MM.1S (cell line): ENCODE results near the gene OOSP1.
"Not testable (repeated sequence)": the region's sequence is repeated elsewhere in the genome, so short reads cannot be mapped to it uniquely, and the experiment has no call there.

ENCODE experiments used
- DNase-seq: peaks from one replicate; pipeline ENCODE4 v3.0.0-alpha.2; 2015
- H2AFZ ChIP-seq: fragments of 300-600 bp; sonication (generic); 2 replicates; pipeline ENCODE4 v1.6.0; 2016; ENCODE audit warnings: antibody characterized with exemption, low read length
- H3F3A ChIP-seq: fragments of 300-600 bp; sonication (generic); 2 replicates; pipeline ENCODE4 v1.6.1; 2016; ENCODE audit warnings: mild to moderate bottlenecking, antibody characterized with exemption, low read length, moderate library complexity, mixed read lengths; ENCODE audit not compliant: insufficient read depth
- H3K27ac ChIP-seq: fragments of 300-600 bp; sonication (generic); 2 replicates; pipeline ENCODE4 v1.5.1; 2016; ENCODE audit warnings: mild to moderate bottlenecking, low read length
- H3K27me3 ChIP-seq: fragments of 300-600 bp; sonication (generic); replicated peaks from 2 replicates; pipeline ENCODE4 v1.6.0; 2016; ENCODE audit warnings: low read length; ENCODE audit not compliant: insufficient read depth
- H3K36me3 ChIP-seq: fragments of 300-600 bp; sonication (generic); replicated peaks from 2 replicates; pipeline ENCODE4 v1.6.1; 2016; ENCODE audit warnings: mild to moderate bottlenecking, low read length, mixed read lengths; ENCODE audit not compliant: insufficient read depth
- H3K4me1 ChIP-seq: fragments of 300-600 bp; sonication (generic); 2 replicates; pipeline ENCODE4 v1.6.1; 2016; ENCODE audit warnings: low read length, mixed read lengths
- H3K4me2 ChIP-seq: fragments of 300-600 bp; sonication (generic); 2 replicates; pipeline ENCODE4 v1.6.0; 2016; ENCODE audit warnings: low read depth, low read length
- H3K4me3 ChIP-seq: fragments of 300-600 bp; sonication (generic); 2 replicates; pipeline ENCODE4 v1.5.1; 2016; ENCODE audit warnings: low read length, mixed read lengths
- H3K79me2 ChIP-seq: fragments of 300-600 bp; sonication (generic); 2 replicates; pipeline ENCODE4 v1.6.1; 2016; ENCODE audit warnings: mixed run types, low read length, mixed read lengths
- H3K9ac ChIP-seq: fragments of 300-600 bp; sonication (generic); 2 replicates; pipeline ENCODE4 v1.6.1; 2016; ENCODE audit warnings: low read length, mixed read lengths
- H3K9me2 ChIP-seq: fragments of 300-600 bp; sonication (generic); replicated peaks from 2 replicates; pipeline ENCODE4 v1.6.1; 2016; ENCODE audit warnings: mild to moderate bottlenecking, low read length, mixed read lengths; ENCODE audit not compliant: insufficient read depth
- H3K9me3 ChIP-seq: fragments of 300-600 bp; sonication (generic); replicated peaks from 2 replicates; pipeline ENCODE4 v1.6.1; 2016; ENCODE audit warnings: mild to moderate bottlenecking, low read length, mixed read lengths; ENCODE audit not compliant: insufficient read depth
- H4K20me1 ChIP-seq: fragments of 300-600 bp; sonication (generic); 2 replicates; pipeline ENCODE4 v1.6.1; 2016; ENCODE audit warnings: mild to moderate bottlenecking, low read length, moderate library complexity, mixed read lengths; ENCODE audit not compliant: insufficient read depth
- CTCF ChIP-seq: fragments of 300-600 bp; sonication (generic); IDR thresholded peaks from 2 replicates; pipeline ENCODE4 v1.5.1; 2016; ENCODE audit warnings: antibody characterized with exemption, low read length, mixed read lengths
- EZH2 ChIP-seq: fragments of 300-600 bp; sonication (generic); optimal IDR thresholded peaks from 2 replicates; pipeline ENCODE3; 2017; ENCODE audit warnings: low read depth, mild to moderate bottlenecking, antibody characterized with exemption, low read length, mixed read lengths
- EZH2phosphoT487 ChIP-seq: fragments of 300-600 bp; sonication (generic); IDR thresholded peaks from 2 replicates; pipeline ENCODE4 v1.6.1; 2018; ENCODE audit warnings: antibody characterized with exemption, low read length

Gene OOSP1

DNA sequence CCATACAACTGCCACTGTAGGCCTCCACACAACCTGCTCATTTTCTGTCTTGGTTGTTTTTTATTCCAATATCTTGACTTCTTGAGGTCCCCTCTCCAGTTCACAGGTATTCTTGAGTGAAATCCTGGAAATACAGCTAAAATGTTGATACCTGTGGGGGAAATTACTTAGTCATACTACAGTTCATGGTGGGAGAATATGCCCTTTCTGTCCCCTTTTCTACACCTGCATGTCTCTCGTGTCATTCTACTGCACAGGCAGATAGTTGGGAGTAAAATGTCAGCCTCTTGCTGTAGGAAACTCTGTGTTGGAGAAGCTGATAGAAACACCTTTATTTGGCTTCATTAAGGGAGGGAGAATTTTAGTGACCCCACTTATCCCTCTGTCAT, 30.2 kb downstream of the OOSP1 start:
- TF ChIP-seq EZH2phosphoT487: no peak
- no peak for TF ChIP-seq CTCF
- TF ChIP-seq EZH2: no peak
- no peaks in the 10 kb centered on the region for H3K9me3 ChIP-seq
- no peak overlapping the region for H2AFZ ChIP-seq
- H3K4me3 ChIP-seq: no peak overlapping the region
- no peaks in the 10 kb centered on the region for H3K79me2 ChIP-seq
- no peaks in the 10 kb centered on the region for H3K9me2 ChIP-seq
- H3F3A ChIP-seq: no peaks in the 10 kb centered on the region
- no peak overlapping the region for H3K4me2 ChIP-seq
- H4K20me1 ChIP-seq: no peaks in the 10 kb centered on the region
- H3K36me3 ChIP-seq: no peaks in the 10 kb centered on the region
- no peak overlapping the region for H3K9ac ChIP-seq
- no peaks in the 10 kb centered on the region for H3K27me3 ChIP-seq
- no peaks in the 10 kb centered on the region for H3K4me1 ChIP-seq
- no peak overlapping the region for H3K27ac ChIP-seq
- DNase-seq: no peak

GRCh38 chr11:59973097-59973496, 34.9 kb downstream of the OOSP1 start:
- H3K9ac ChIP-seq: no peak overlapping the region
- H3K9me3 ChIP-seq: no peaks in the 10 kb centered on the region
- no peak overlapping the region for H2AFZ ChIP-seq
- no peaks in the 10 kb centered on the region for H3K27me3 ChIP-seq
- no peaks in the 10 kb centered on the region for H4K20me1 ChIP-seq
- no peaks in the 10 kb centered on the region for H3K36me3 ChIP-seq
- H3K79me2 ChIP-seq: no peaks in the 10 kb centered on the region
- H3K9me2 ChIP-seq: no peaks in the 10 kb centered on the region
- no peak overlapping the region for H3K4me2 ChIP-seq
- no peak for TF ChIP-seq EZH2phosphoT487
- no peak for TF ChIP-seq CTCF
- no peak for TF ChIP-seq EZH2
- H3K4me1 ChIP-seq: no peaks in the 10 kb centered on the region
- no peak overlapping the region for H3K4me3 ChIP-seq
- DNase-seq: no peak
- H3K27ac ChIP-seq: no peak overlapping the region
- H3F3A ChIP-seq: no peaks in the 10 kb centered on the region

GRCh38 chr11:59981106-59981770, 43.0 kb downstream of the OOSP1 start:
- H3K4me1 ChIP-seq: no peaks in the 10 kb centered on the region
- TF ChIP-seq EZH2 (no peak), EZH2phosphoT487 (no peak), CTCF (no peak)
- no peaks in the 10 kb centered on the region for H3K9me2 ChIP-seq
- H3K27me3 ChIP-seq: no peaks in the 10 kb centered on the region
- H3K9ac ChIP-seq: no peak overlapping the region
- H3F3A ChIP-seq: no peaks in the 10 kb centered on the region
- H3K36me3 ChIP-seq: no peaks in the 10 kb centered on the region
- DNase-seq: no peak
- no peaks in the 10 kb centered on the region for H4K20me1 ChIP-seq
- H2AFZ ChIP-seq: no peak overlapping the region
- H3K9me3 ChIP-seq: no peaks in the 10 kb centered on the region
- H3K4me2 ChIP-seq: no peak overlapping the region
- no peak overlapping the region for H3K27ac ChIP-seq
- H3K79me2 ChIP-seq: no peaks in the 10 kb centered on the region
- H3K4me3 ChIP-seq: no peak overlapping the region

DNA sequence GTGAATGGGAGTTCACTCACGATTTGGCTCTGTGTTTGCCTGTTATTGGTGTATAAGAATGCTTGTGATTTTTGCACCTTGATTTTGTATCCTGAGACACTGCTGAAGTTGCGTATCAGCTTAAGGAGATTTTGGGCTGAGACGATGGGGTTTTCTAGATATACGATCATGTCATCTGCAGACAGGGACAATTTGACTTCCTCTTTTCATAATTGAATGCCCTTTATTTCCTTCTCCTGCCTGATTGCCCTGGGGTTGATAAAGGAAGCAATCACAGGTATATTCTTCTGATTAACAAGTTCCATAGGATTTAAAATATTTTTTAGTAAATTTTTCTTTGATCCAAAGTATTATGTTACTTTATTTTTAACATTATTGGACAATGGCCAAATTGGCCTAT, 43.8 kb downstream of the OOSP1 start:
- not testable (repeated sequence) for H3K27ac ChIP-seq, H3K27me3 ChIP-seq, H3K9ac ChIP-seq

More for the DNA sequence above, 43.8 kb downstream of the OOSP1 start:
- not testable (repeated sequence) for H3K79me2 ChIP-seq, H2AFZ ChIP-seq, H4K20me1 ChIP-seq, H3K36me3 ChIP-seq, H3K4me2 ChIP-seq, H3K9me3 ChIP-seq, H3K4me1 ChIP-seq, H3K4me3 ChIP-seq, H3F3A ChIP-seq, DNase-seq, H3K9me2 ChIP-seq
